Measurements from ENCODE around the gene GCNA.

The GCNA gene

GRCh38 chrX:71578253-71579135, at the start of gene GCNA:
Gene GCNA, plus strand, starts transcription at chrX:71578437. Its CDS starts 2,385 bp downstream, at chrX:71580822.
- no peak for FAIRE-seq

GRCh38 chrX:71532078-71532752, 46.0 kb upstream of the GCNA start:
- no peak for TF ChIP-seq CTCF (IDR thresholded peaks at IDR 0.05; ENCODE audit: insufficient read depth, missing control alignments)
- no peak for DNase-seq (ENCODE audit: insufficient read length, low spot score)
- FAIRE-seq, result no peak

More at GRCh38 chrX:71578253-71579135, at the start of gene GCNA:
- TF ChIP-seq CTCF (IDR thresholded peaks at IDR 0.05; ENCODE audit: insufficient read depth, missing control alignments), result no peak
- DNase-seq (ENCODE audit: insufficient read length, low spot score), result no peak

GRCh38 chrX:71532753-71533425, 45.3 kb upstream of the GCNA start, which contains the start of gene OGT:
Gene OGT, plus strand, starts transcription at chrX:71533104. Its CDS starts 196 bp downstream, at chrX:71533300.
- FAIRE-seq (no peak), DNase-seq (ENCODE audit: insufficient read length, low spot score) (no peak)
- no peak for TF ChIP-seq CTCF (IDR thresholded peaks at IDR 0.05; ENCODE audit: insufficient read depth, missing control alignments)

GRCh38 chrX:71533516-71533850, 44.8 kb upstream of the GCNA start:
- no peak for DNase-seq (ENCODE audit: insufficient read length, low spot score)
- FAIRE-seq, result no peak
- no peak for TF ChIP-seq CTCF (IDR thresholded peaks at IDR 0.05; ENCODE audit: insufficient read depth, missing control alignments)

GRCh38 chrX:71533851-71534561, 44.2 kb upstream of the GCNA start:
- FAIRE-seq (no peak), DNase-seq (ENCODE audit: insufficient read length, low spot score) (no peak)
- no peak for TF ChIP-seq CTCF (IDR thresholded peaks at IDR 0.05; ENCODE audit: insufficient read depth, missing control alignments)

GRCh38 chrX:71534773-71535544, 43.3 kb upstream of the GCNA start:
- TF ChIP-seq CTCF (IDR thresholded peaks at IDR 0.05; ENCODE audit: insufficient read depth, missing control alignments), result no peak
- FAIRE-seq, result no peak

More at GRCh38 chrX:71534773-71535544, 43.3 kb upstream of the GCNA start:
- no peak for DNase-seq (ENCODE audit: insufficient read length, low spot score)
